CD14-positive monocyte (primary cell): Measurements from ENCODE around the gene PLCB3. TPM values are rescaled to one million over a fixed set of nuclear protein-coding genes. Genes with fewer than 3 reads are reported as not detected.

Experiments
- DNase-seq, 3 donors: peaks; one replicate each; pipeline ENCODE4 v3.0.0-alpha.2; 2011 to 2022
- H2AFZ ChIP-seq: 2 replicates; pipeline ENCODE4 v1.6.0; 2012; ENCODE audit warnings: mild to moderate bottlenecking, low read depth, low read length, inconsistent platforms; ENCODE audit not compliant: insufficient read depth, poor library complexity, severe bottlenecking
- H3K27ac ChIP-seq, 2 donors: 1 replicate in 1 of 2; 2 replicates in 1 of 2; pipeline ENCODE4 v1.5.1; 2012 to 2013; ENCODE audit warnings: low read length in 2 of 2, control low read depth in 1 of 2, inconsistent platforms in 1 of 2, low read depth in 1 of 2, mild to moderate bottlenecking in 1 of 2
- H3K27me3 ChIP-seq, 2 donors: one replicate each; pipeline versions ENCODE4 v1.6.0 to v1.6.1; 2011 to 2013; ENCODE audit warnings: low read length in 2 of 2; ENCODE audit not compliant: control insufficient read depth in 2 of 2, insufficient read depth in 2 of 2
- H3K36me3 ChIP-seq, 2 donors: replicated peaks in 1 of 2; 1 replicate in 1 of 2; 2 replicates in 1 of 2; pipeline versions ENCODE4 v1.5.1 to v1.6.1; 2012 to 2013; ENCODE audit warnings: low read length in 2 of 2, control low read depth in 1 of 2, inconsistent platforms in 1 of 2, mild to moderate bottlenecking in 1 of 2; ENCODE audit not compliant: insufficient read depth in 2 of 2, control insufficient read depth in 1 of 2
- H3K4me1 ChIP-seq, 2 donors: 1 replicate in 1 of 2; 2 replicates in 1 of 2; pipeline versions ENCODE4 v1.5.1 to v1.6.1; 2012 to 2013; ENCODE audit warnings: low read length in 2 of 2, control low read depth in 1 of 2, inconsistent platforms in 1 of 2, mild to moderate bottlenecking in 1 of 2, moderate library complexity in 1 of 2; ENCODE audit not compliant: insufficient read depth in 2 of 2, control insufficient read depth in 1 of 2
- H3K4me2 ChIP-seq: replicated peaks from 2 replicates; pipeline ENCODE3; 2012; ENCODE audit warnings: low read length, moderate library complexity, mild to moderate bottlenecking; ENCODE audit not compliant: poor library complexity, severe bottlenecking; ENCODE audit errors: extremely low read depth
- H3K4me3 ChIP-seq, 3 experiments: fragments of 200-600 bp in 1 of 3; sonication (generic) in 1 of 3; replicated peaks in 1 of 3; 1 replicate in 2 of 3; 2 replicates in 1 of 3; pipeline ENCODE4 v1.5.1; 2011 to 2013; ENCODE audit warnings: low read length in 3 of 3, mild to moderate bottlenecking in 3 of 3, control low read depth in 2 of 3, low read depth in 2 of 3, inconsistent platforms in 1 of 3, moderate library complexity in 1 of 3
- H3K79me2 ChIP-seq: 2 replicates; pipeline ENCODE4 v1.6.0; 2012; ENCODE audit warnings: mild to moderate bottlenecking, control low read depth, inconsistent platforms, low read length, moderate library complexity; ENCODE audit not compliant: insufficient read depth
- H3K9ac ChIP-seq: 2 replicates; pipeline ENCODE4 v1.6.0; 2017; ENCODE audit warnings: low read length, mild to moderate bottlenecking; ENCODE audit not compliant: insufficient read depth, poor library complexity, severe bottlenecking
- H3K9me3 ChIP-seq, 2 donors: replicated peaks in 1 of 2; 1 replicate in 1 of 2; 2 replicates in 1 of 2; pipeline versions ENCODE4 v1.5.1 to v1.6.1; 2012 to 2013; ENCODE audit warnings: low read length in 2 of 2, control low read depth in 1 of 2; ENCODE audit not compliant: control insufficient read depth in 1 of 2, insufficient read depth in 1 of 2
- H4K20me1 ChIP-seq: 2 replicates; pipeline ENCODE4 v1.6.0; 2012; ENCODE audit warnings: mild to moderate bottlenecking, low read length, control low read depth, moderate library complexity; ENCODE audit not compliant: insufficient read depth
- H3K27ac Mint-ChIP-seq, 7 donors: one replicate each; pipeline ENCODE4 v1.8.0; 2020; ENCODE audit warnings: mild to moderate bottlenecking in 7 of 7, mixed read lengths in 7 of 7, moderate library complexity in 6 of 7, inconsistent platforms in 2 of 7
- H3K27me3 Mint-ChIP-seq, 3 donors: one replicate each; pipeline ENCODE4 v1.8.0; 2021 to 2022; ENCODE audit warnings: low read depth in 3 of 3, mild to moderate bottlenecking in 3 of 3, mixed read lengths in 3 of 3, moderate library complexity in 3 of 3, inconsistent platforms in 1 of 3
- H3K36me3 Mint-ChIP-seq, 2 donors: one replicate each; pipeline ENCODE4 v1.8.0; 2020; ENCODE audit warnings: mixed read lengths in 2 of 2, inconsistent platforms in 1 of 2, mild to moderate bottlenecking in 1 of 2
- H3K4me1 Mint-ChIP-seq: one replicate; pipeline ENCODE4 v1.8.0; 2020; ENCODE audit warnings: mild to moderate bottlenecking, mixed read lengths
- H3K4me3 Mint-ChIP-seq, 2 donors: one replicate each; pipeline ENCODE4 v1.8.0; 2020; ENCODE audit warnings: mild to moderate bottlenecking in 2 of 2, mixed read lengths in 2 of 2, moderate library complexity in 1 of 2
- H3K9me3 Mint-ChIP-seq, 7 donors: one replicate each; pipeline ENCODE4 v1.8.0; 2020 to 2022; ENCODE audit warnings: mixed read lengths in 7 of 7, mild to moderate bottlenecking in 6 of 7, moderate library complexity in 6 of 7, inconsistent platforms in 2 of 7
- WGBS: methylation state at CpG from one replicate; pipeline ENCODE4 v1.1.5; 2013; ENCODE audit warnings: missing lambda C conversion rate; ENCODE audit not compliant: insufficient coverage; 5-methylcytosine and 5-hydroxymethylcytosine counted together
- intact Hi-C, 2 donors: fragments of 100-400 bp; cut with micrococcal nuclease; formaldehyde crosslinking; loops; one replicate each; pipeline versions ENCODE4 v1.15.0 to v1.15.1; 2023
- polyA plus RNA-seq, 3 donors: library from polyadenylated mRNA; depleted of rRNA in 1 of 3; unstranded in 2 of 3; stranded (reverse) in 1 of 3; fragments of 300-500 nt in 2 of 3; fragments of >200 nt in 1 of 3; fragmentation: Illumina TruSeq in 2 of 3; gene quantifications; 1 replicate in 2 of 3; 2 replicates in 1 of 3; pipeline ENCODE4 v1.2.3, GENCODE V29; 2012 to 2021
- TF ChIP-seq, protein P1 (sequence below): fragments of 200-600 bp; IDR thresholded peaks from one replicate; pipeline ENCODE4 v1.8.0; 2022; ENCODE audit warnings: antibody characterized with exemption, mild to moderate bottlenecking

The PLCB3 gene
- polyA plus RNA-seq, 3 donors: 1.1 to 17.8 (median 1.4) TPM

GRCh38 chr11:64234647-64235379 lies 16.5 kb upstream of the PLCB3 start:
- Mint-ChIP-seq H3K36me3 (peaks cover 16 to 24% of the 10 kb centered on the region in 2 donors), H3K4me3 (peak overlapping the region; percentile 77 to 85), H3K27me3 (peaks cover 11 to 21% (median 20%) of the 10 kb centered on the region in 3 donors), H3K27ac (peak overlapping the region in 1 of 7 donors; percentile 25), H3K9me3 (peaks cover 0 to 8% (median 2%) of the 10 kb centered on the region in 7 donors), H3K4me1 (peaks cover 52% of the 10 kb centered on the region)
- intact Hi-C loops: no loop called here
- no peaks in the 10 kb centered on the region for H3K9me3 ChIP-seq
- WGBS: 1% methylated on average over 72 of the region's 80 CpGs
- H3K4me3 ChIP-seq: peak overlapping the region in 2 of 3 experiments; percentile 20 to 75
- H2AFZ ChIP-seq: peak overlapping the region; percentile 61
- H3K9ac ChIP-seq: peak overlapping the region; percentile 54
- peak in 1 of 3 donors; percentile 13 for DNase-seq
- H3K27ac ChIP-seq: no peak overlapping the region
- no peaks in the 10 kb centered on the region for H4K20me1 ChIP-seq
- peak overlapping the region; percentile 84 for H3K4me2 ChIP-seq
- no peaks in the 10 kb centered on the region for H3K36me3 ChIP-seq
- TF ChIP-seq, protein P1, sequence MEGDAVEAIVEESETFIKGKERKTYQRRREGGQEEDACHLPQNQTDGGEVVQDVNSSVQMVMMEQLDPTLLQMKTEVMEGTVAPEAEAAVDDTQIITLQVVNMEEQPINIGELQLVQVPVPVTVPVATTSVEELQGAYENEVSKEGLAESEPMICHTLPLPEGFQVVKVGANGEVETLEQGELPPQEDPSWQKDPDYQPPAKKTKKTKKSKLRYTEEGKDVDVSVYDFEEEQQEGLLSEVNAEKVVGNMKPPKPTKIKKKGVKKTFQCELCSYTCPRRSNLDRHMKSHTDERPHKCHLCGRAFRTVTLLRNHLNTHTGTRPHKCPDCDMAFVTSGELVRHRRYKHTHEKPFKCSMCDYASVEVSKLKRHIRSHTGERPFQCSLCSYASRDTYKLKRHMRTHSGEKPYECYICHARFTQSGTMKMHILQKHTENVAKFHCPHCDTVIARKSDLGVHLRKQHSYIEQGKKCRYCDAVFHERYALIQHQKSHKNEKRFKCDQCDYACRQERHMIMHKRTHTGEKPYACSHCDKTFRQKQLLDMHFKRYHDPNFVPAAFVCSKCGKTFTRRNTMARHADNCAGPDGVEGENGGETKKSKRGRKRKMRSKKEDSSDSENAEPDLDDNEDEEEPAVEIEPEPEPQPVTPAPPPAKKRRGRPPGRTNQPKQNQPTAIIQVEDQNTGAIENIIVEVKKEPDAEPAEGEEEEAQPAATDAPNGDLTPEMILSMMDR: no peak
- H3K27me3 ChIP-seq: peaks cover 0 to 7% of the 10 kb centered on the region in 2 donors
- no peaks in the 10 kb centered on the region for H3K79me2 ChIP-seq
- peaks cover 53 to 74% of the 10 kb centered on the region in 2 donors for H3K4me1 ChIP-seq

- peaks cover 0 to 8% (median 2%) of the 10 kb centered on the region in 7 donors for H3K9me3 Mint-ChIP-seq
- WGBS: over 99% methylated on average over 10 of the region's 12 CpGs
- Histone ChIP-seq H3K4me3 (peak overlapping the region in 1 of 3 experiments; percentile 75), H3K9me3 (no peaks in the 10 kb centered on the region), H3K27me3 (peaks cover 0 to 7% of the 10 kb centered on the region in 2 donors), H3K36me3 (no peaks in the 10 kb centered on the region), H3K9ac (peak overlapping the region; percentile 54), H3K4me2 (peak overlapping the region; percentile 84), H3K79me2 (no peaks in the 10 kb centered on the region), H3K4me1 (peaks cover 58 to 73% of the 10 kb centered on the region in 2 donors), H3K27ac (no peak overlapping the region), H2AFZ (no peak overlapping the region), H4K20me1 (no peaks in the 10 kb centered on the region)
- TF ChIP-seq, protein P1: no peak
- no peak for DNase-seq
- peaks cover 58% of the 10 kb centered on the region for H3K4me1 Mint-ChIP-seq
- intact Hi-C loops: no loop called here
- H3K27ac Mint-ChIP-seq: peak overlapping the region in 3 of 7 donors; percentile 5 to 26 (median 25)
- peaks cover 11 to 21% (median 21%) of the 10 kb centered on the region in 3 donors for H3K27me3 Mint-ChIP-seq
- H3K4me3 Mint-ChIP-seq: peak overlapping the region; percentile 77 to 85
- peaks cover 16 to 24% of the 10 kb centered on the region in 2 donors for H3K36me3 Mint-ChIP-seq
These were observed 15.7 kb upstream of the PLCB3 start for GRCh38 chr11:64235437-64236161.
